HG03575 (cell line): ENCODE measurements around the gene PPIH.
"Not testable (repeated sequence)": the region's sequence is repeated elsewhere in the genome, so short reads cannot be mapped to it uniquely, and the experiment has no call there.

Experiments
- ATAC-seq: cut with Tn5 transposase; IDR thresholded peaks from one replicate; pipeline ENCODE4 v1.9.1; 2021; ENCODE audit not compliant: unreplicated experiment, insufficient number of reproducible peaks, low FRiP score; ENCODE audit errors: extremely low read depth

PPIH gene

GRCh38 chr1:42680921-42681683 lies 22.9 kb downstream of the PPIH start:
- ATAC-seq: no peak

GRCh38 chr1:42681741-42682483 lies 23.7 kb downstream of the PPIH start, which contains the start of gene YBX1:
YBX1 (plus strand) TSS chr1:42682418; CDS start chr1:42682566, 148 bp downstream.
- ATAC-seq: peak; percentile 87

- not testable (repeated sequence) for ATAC-seq
Measured at GRCh38 chr1:42682484-42682738, 24.2 kb downstream of the PPIH start.

GRCh38 chr1:42682739-42683531 lies 24.7 kb downstream of the PPIH start:
- no peak for ATAC-seq

- no peak for ATAC-seq
Measured at GRCh38 chr1:42684139-42684538, 25.9 kb downstream of the PPIH start.

GRCh38 chr1:42686418-42686817 lies 28.2 kb downstream of the PPIH start:
- ATAC-seq: no peak

- ATAC-seq: no peak
Measured at GRCh38 chr1:42689912-42690311, 31.7 kb downstream of the PPIH start.

GRCh38 chr1:42690477-42691156 lies 32.4 kb downstream of the PPIH start:
- ATAC-seq: no peak

GRCh38 chr1:42691157-42691498 lies 32.9 kb downstream of the PPIH start:
- no peak for ATAC-seq

- no peak for ATAC-seq
Measured at GRCh38 chr1:42692461-42692860, 34.2 kb downstream of the PPIH start.

GRCh38 chr1:42692911-42693310 lies 34.7 kb downstream of the PPIH start:
- ATAC-seq: no peak

GRCh38 chr1:42698081-42698813 lies 40.0 kb downstream of the PPIH start:
- no peak for ATAC-seq

GRCh38 chr1:42700006-42700405 lies 41.8 kb downstream of the PPIH start:
- ATAC-seq: no peak

- ATAC-seq: no peak
Measured at GRCh38 chr1:42703888-42704464, 45.8 kb downstream of the PPIH start.

GRCh38 chr1:42712808-42713207 lies 54.6 kb downstream of the PPIH start:
- not testable (repeated sequence) for ATAC-seq

- ATAC-seq: no peak
Measured at GRCh38 chr1:42713293-42713692, 55.1 kb downstream of the PPIH start.

GRCh38 chr1:42714441-42714840 lies 56.2 kb downstream of the PPIH start:
- ATAC-seq: not testable (repeated sequence)

GRCh38 chr1:42720868-42721267 lies 62.6 kb downstream of the PPIH start:
- no peak for ATAC-seq
